Adrenal gland (tissue), 5 donors: ENCODE results near the gene ERAL1.

Source experiments
- POLR2A ChIP-seq, 2 donors: fragments of 450-650 bp; IDR thresholded peaks; one replicate each; pipeline ENCODE4 v1.6.1; 2017; ENCODE audit warnings: antibody characterized with exemption in 2 of 2, mild to moderate bottlenecking in 2 of 2, moderate library complexity in 1 of 2
- TF ChIP-seq, protein P1 (sequence below), 6 experiments: fragments of 450-650 bp in 4 of 6; fragments of 200-600 bp in 2 of 6; sonication (generic) in 1 of 6; IDR thresholded peaks; 1 replicate in 5 of 6; 2 replicates in 1 of 6; pipeline versions ENCODE4 v1.5.1 to v1.8.0; 2016 to 2021; ENCODE audit warnings: antibody characterized with exemption in 6 of 6, mild to moderate bottlenecking in 2 of 6, moderate library complexity in 1 of 6
- donor health status: DM: no; HTN: no; CAD: no.

DNA sequence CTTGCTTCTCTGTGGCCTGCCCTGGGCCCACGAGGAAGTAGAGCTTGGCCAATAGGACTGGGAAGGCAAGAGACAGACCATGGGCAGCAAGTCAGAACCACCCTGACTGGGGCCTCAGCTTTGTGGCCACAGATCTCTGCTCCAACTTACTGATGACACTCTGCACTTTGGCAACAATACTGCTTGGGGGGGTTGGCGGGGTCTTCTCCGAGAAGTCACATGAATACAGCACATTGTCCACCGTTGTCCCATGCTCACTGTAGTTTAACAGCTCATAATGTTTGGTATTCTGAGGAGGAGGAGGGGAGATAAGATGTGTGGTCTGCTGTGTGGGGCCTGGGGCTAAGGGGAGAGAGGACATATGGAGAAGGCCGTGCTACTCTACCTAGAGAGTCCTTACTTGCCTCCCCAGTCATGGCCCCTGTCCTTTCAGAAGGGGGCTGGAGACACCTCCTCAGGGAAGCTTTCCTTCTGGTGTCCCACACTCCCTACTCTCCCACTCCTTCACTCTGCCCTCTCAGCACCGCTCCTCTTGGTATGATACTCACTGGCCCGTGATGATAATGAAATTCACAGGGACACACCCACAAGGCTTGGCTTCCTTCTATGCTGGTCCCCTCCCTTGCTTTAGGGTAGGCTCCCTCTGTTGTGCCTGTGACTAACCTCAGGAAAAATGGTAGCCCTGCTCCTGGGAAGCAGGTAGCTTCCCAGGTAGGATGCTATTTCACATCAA, 52.1 kb downstream of the ERAL1 start:
- TF ChIP-seq, protein P1, sequence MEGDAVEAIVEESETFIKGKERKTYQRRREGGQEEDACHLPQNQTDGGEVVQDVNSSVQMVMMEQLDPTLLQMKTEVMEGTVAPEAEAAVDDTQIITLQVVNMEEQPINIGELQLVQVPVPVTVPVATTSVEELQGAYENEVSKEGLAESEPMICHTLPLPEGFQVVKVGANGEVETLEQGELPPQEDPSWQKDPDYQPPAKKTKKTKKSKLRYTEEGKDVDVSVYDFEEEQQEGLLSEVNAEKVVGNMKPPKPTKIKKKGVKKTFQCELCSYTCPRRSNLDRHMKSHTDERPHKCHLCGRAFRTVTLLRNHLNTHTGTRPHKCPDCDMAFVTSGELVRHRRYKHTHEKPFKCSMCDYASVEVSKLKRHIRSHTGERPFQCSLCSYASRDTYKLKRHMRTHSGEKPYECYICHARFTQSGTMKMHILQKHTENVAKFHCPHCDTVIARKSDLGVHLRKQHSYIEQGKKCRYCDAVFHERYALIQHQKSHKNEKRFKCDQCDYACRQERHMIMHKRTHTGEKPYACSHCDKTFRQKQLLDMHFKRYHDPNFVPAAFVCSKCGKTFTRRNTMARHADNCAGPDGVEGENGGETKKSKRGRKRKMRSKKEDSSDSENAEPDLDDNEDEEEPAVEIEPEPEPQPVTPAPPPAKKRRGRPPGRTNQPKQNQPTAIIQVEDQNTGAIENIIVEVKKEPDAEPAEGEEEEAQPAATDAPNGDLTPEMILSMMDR (IDR thresholded peaks at IDR 0.05) = no peak
- no peak for TF ChIP-seq POLR2A (IDR thresholded peaks at IDR 0.05)
